Posterior cingulate gyrus (tissue), 11 donors: Measurements from ENCODE around the gene VAV3.
"Not testable (repeated sequence)": the region's sequence is repeated elsewhere in the genome, so short reads cannot be mapped to it uniquely, and the experiment has no call there.

Source experiments
- DNase-seq, 10 donors: peaks; one replicate each; pipeline versions ENCODE4 v3.0.0 to v3.0.0-alpha.2; 2020 to 2021; ENCODE audit warnings: mixed read lengths in 3 of 10
- intact Hi-C: fragments of 100-400 bp; cut with DNase I; formaldehyde crosslinking; loops from one replicate; pipeline ENCODE4 v1.15.1; 2023

VAV3 gene

DNA sequence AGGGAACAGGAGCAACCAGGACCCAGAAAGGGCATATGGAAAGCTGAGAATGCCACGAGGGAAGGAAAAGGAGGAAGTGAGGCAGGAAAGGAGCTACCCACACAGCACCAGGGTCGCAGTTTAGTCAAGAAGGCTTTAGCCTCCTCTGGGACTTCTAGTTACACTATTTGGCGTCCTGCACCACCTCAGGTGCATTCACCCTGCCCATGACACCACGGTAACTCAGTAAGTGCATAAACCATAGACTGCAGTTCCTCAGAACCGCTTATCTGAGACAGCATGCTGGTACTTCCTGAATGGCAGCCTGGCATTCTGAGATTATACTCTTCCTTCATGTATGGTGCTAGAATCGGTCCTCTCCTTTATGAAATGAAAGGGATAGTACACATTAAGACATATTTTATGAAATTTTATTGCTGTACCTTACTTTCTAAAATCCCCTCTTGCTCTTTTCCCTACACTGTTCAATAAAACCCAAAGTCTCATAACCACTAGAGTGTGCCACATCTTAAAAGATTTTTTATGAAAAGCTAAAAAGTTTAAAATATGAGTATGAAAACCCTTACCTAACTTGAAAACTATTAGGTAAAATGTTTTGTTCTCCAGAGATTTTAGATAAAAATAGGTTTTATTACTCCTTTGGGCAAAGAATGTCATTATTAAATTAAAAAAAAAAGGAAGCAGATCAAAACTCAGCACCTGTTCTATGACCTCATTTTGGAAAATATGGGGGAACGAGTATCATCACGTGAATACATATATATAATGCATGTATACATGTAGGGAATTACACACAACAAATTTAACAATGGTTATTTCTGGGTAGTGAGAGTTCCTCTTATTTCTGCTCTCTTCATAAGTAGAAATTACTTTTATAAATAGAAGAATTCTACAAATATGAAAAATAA, 67.3 kb downstream of the VAV3 start:
- intact Hi-C loops = no loop called here
- no peak for DNase-seq

DNA sequence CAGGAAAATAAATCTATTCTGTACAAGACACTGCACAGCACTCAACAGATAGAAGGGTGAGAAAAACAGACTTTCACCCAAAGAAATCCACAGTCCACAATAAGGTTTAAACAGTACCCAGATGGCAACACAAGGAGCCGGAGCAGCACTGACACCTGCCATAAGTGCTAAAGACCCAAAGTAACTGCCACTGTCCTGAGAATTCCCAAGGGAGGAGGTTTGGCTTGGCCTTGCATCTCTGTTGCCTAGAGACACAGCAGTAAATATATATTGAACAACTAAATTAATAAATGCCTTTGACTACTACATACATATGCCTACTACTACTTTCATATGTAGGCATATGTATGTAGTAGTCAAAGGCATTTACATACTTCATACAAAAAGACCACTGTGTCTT, 68.0 kb downstream of the VAV3 start:
- DNase-seq = no peak
- intact Hi-C loops = no loop called here

DNA sequence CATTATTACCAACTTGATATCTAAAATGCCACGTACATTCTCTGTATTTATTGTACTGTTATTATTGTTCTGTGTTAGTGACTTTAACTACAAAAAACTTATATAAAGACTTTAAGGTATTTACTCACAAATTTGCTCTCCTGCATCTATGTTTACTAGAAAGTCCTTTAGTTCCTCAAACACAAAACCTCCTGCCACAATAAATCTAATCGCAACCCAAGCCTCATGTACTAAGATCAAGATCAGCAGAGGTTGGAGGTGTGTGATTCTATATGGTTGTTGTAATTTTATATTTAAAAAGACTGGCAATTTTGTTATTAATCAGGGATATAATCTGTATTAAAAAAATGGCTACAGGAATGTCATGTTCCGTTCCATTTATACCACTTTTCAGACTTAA, 68.6 kb downstream of the VAV3 start:
- DNase-seq = no peak
- intact Hi-C loops = no loop called here

DNA sequence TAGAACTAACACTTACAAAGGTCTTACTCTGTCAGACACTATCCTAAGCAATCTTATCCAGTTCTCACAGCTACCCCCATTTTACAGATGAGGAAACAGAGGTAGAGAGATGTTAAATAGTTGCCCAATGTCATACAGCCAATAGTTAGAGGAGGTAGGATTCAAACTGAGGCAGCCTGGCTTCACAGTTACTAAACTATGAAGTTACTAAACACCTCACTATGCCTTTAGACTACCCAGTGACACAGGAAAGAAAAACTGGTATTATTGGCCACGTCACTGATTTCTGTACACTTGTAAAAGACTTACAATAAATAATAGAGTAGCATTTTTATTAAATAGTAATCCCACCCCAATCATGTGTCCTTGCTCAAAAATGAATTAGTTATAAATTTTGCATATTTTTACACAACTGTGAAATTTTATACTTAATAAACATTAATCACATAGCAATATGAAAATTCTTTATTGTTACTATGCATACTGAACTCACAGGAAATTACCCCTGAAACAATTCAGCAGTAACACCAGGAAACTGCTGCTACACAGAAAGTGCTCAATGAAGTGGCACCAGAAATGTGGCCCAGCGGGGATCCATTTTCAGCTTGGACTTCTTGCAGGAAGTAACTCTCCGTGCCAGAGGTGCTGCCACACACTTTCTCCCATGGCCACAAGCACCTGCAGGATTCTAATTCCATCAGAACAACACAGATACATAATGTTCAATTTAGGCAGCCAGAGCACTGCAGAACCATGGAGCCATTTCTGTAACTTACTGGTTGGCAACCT, 69.4 kb downstream of the VAV3 start:
- intact Hi-C loops = no loop called here
- no peak for DNase-seq

DNA sequence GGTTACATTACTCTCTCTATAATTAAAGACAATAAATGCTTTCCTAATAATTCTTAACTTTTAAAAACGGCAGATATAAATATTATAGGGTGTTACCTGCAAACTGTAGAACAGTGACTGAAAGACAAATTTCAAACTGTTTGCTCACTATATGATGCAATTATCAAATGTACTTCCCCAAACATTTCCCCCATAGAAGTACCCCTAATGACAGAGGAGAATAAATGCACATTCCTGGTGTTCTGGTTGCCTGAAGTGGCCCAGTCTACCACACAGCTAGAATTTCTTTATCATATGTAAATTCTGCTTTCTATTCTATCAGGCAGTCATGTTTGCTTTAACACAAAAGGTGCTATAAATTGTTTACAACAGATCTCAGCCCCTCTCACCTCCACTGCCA, 70.4 kb downstream of the VAV3 start:
- DNase-seq = no peak
- intact Hi-C loops = no loop called here

DNA sequence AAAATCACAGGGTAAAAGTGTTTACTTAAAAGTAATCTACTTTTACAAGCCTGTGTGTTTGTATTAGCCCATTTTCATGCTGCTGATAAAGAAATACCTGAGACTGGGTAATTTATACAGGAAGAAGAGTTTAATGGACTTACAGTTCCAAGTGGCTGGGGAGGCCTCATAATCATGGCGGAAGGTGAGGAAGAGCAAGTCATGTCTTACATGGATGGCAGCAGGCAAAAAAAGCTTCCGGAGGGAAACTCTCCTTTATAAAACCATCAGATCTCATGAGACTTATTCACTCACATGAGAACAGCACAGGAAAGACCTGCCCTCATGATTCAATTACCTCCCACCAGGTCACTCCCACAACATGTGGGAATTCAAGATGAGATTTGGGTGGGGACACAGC, 71.6 kb downstream of the VAV3 start:
- intact Hi-C loops, DNase-seq: not testable (repeated sequence)

DNA sequence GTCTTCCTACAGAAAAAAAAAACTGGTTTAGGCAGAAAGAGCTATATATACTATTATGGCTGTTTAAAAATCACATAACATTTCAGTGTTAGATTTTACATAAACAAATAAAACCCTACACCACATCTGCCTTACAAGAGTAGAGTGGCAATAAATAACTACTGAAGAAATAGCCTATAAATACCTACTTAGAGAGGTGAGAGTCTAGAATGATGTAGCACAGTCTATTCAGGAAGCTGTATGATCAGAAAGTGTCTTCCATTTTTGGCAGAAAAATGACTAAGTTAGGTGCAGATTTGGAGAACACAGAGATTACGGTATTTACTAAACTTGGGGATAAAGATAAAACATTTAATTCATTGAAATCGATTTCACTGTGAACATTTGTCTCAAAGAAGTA, 75.5 kb downstream of the VAV3 start:
- intact Hi-C loops = no loop called here
- no peak for DNase-seq

DNA sequence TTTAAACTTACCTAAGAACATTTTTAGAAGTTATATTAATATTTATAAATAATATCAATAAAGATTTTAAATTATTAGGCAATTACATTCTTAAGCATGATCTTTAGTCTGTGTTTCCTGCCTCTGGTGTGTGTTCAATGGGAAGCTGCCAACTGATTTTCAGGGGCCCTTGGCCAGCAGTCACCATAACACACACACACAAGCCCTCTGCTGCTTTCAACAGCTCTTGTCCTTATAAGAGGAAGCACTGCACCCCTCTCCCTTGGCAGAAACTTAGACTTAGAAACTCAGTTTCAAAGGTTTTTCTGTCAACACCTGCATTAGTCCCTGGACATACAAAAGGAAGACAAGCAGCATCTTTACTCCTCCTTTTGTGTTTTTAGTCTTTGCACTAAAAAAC, 81.4 kb downstream of the VAV3 start:
- DNase-seq = no peak
- intact Hi-C loops = no loop called here

DNA sequence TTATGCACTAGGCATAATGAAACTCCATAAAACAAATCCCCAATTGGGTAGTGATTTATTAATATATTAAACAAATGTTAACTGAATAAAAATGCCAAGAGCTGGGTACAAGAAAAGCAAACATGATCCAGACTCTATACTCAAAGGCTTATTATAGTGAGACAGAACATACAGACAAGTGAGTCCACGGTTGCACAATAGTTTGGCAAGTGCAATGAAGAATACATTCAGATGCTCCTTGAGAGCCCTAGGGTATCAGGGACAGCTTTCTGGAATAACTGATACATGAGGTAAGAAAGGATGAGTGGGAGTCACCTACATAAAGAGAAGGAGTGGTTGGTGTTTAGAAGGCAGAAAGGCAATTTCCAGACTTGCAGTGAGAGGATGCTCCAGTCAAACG, 85.1 kb downstream of the VAV3 start:
- intact Hi-C loops = no loop called here
- DNase-seq = no peak

DNA sequence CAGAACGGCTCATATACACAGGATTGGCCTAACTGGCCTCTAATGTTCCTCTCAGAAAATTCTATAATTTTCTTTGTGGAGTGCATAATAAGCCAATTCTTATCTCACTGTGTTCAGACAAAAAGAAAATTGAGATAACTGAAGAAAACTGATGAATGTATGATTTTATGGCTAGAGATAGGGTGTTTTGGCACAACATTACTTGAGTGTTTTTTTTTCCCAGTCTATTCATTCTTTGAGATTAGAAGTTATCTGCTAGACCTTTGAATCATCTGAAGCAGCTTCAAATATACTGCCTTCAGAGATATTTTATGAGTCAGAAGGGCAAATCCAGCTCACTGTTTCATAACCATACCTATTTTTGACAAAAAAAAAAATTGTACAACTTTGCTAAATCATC, 85.6 kb downstream of the VAV3 start:
- intact Hi-C loops = no loop called here
- DNase-seq = no peak

DNA sequence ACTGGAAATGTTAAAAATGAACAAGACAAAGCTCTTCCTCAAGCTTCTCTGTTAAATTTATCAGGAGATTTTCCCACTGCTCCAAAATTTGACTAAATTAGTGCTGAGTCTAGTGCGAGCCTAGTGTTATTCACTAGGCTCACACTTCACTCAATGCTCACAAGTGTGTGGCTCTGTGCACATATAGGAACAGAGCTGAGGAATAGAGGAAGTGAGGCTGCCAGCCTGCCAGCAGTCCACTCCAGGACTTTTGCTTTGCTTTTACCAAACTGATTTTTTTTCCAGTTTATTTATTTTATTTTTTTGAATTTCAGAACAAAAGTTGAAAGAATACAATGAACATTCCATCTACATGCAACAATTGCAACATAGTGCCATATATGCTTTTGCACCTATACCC, 87.2 kb downstream of the VAV3 start:
- intact Hi-C loops = no loop called here
- no peak for DNase-seq

DNA sequence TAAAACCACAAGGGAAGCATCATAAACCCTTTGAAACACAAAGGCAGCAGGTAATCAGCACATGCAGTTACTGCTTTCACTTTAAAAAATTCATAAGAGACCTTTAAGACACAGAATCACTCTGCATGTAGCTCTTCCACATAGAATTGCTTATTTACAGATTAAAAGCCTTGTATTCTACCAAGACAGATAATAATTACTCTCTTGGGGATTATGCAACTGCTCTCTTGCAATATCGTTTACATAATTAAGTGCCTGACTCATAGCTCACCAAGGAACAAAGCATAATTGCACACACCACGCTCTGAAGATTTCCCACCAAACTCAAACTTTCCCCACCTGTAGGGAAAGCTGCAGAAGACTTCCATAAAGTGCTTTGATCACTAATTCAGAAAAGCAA, 87.9 kb downstream of the VAV3 start:
- intact Hi-C loops = no loop called here

DNA sequence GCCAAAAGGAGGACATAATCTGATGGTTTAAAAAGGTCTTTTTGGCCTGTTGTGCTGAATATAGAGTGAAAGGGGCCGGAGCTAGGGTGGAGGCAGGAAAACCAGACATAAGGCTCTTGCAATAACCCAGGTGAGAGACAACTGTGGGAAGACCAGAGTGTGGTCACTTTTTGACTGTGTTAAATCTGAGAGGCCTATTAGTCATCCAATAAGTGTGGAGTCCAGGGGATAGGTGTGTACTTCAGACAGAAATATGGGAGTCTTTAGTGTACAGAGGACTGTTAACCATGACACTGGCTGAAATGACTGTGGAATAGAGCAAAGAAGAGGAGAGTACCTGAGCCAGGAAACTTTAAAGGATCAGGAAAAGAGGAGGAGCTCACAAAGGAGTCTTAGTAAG, 89.3 kb downstream of the VAV3 start:
- no peak for DNase-seq
- intact Hi-C loops = no loop called here

More for the DNA sequence above, 87.9 kb downstream of the VAV3 start:
- no peak for DNase-seq

DNA sequence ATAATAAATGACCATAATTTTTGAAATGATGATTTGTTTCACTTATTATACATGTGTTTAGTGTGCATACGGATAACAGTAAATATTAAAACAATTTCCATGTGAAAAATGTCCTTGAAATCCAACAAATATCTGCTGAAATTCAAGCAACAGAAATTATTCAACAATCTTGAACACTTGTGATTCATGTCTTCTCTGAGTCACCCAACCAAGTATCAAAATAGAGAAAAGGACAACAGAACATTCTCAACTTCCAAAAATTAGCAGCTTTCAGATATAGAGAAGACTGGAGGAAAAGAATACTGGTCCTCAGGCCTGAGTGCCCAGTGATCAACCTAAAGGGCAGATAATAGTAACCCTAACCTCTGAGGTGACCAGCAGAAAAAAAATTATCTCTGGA, 90.8 kb downstream of the VAV3 start:
- intact Hi-C loops = no loop called here
- no peak for DNase-seq

DNA sequence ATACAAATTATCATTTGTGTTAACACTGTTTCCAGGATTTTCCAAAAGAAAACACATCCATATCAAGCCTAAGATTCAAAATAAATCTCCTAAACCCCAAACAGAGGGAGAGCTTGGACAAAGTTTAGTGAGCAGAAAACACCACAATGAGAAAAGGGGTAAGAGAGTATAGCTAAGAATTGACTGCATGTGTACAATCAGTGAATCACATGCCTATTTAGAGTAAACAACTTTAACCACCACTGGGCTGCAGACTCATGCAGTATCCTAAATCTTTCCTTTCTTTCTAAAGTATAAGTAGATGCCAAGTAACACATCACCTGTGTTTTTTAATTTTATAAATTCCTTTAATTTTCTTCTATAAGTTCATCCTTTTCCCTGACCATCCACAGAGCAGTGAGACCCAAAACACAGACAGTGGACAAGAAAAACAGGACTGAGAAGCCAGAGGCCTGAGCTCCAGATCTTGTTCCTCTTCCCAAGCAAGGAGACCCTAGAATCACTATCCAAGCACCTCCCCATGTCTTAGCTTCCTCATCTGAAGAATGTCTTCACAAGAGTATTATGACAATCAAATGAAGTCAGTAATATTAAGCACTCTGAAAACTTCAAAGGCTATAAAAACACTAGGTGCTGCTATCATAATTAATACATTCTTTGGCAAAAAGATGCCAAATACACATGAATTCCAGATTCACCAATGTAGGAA, 93.1 kb downstream of the VAV3 start:
- DNase-seq = no peak
- intact Hi-C loops = no loop called here

DNA sequence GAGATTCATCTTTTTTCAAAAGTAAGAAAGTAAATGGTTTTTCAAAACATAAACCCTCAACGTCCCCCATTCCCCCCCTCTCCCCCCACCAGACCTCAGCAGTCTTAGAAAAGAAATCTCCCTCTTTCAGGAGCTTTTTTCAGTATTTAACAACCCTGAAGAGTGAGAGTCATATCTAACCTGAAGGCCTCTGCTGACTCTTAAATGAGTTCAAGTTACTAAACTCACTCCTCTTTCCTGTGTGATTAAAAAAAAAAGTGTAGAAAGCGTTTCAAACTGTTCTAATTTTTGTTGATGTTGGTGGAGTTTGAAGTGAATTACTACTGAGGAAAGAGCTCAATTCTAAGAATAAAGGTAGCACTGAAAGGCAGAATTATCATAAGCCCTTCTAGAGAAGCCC, 93.7 kb downstream of the VAV3 start:
- intact Hi-C loops = no loop called here

DNA sequence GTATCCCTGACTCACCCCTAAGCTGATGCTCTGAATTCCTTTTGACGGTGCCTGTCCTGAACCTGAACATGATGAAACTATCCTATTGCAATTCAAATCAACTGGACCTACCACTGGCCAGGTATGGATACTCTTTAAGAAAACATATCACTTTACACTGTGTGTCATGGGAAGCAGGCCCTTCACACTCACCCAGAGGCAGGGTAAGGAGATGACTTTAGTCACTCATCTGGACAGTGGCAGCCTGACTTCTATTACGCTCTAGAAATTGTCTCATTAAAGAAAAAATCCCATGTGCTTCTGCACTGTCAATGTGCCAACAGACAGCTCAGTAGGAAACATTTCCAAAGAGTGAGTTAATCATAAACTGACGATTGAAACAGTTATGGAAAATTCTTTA, 94.3 kb downstream of the VAV3 start:
- intact Hi-C loops = no loop called here
- DNase-seq = no peak

More for the DNA sequence above, 93.7 kb downstream of the VAV3 start:
- no peak for DNase-seq

DNA sequence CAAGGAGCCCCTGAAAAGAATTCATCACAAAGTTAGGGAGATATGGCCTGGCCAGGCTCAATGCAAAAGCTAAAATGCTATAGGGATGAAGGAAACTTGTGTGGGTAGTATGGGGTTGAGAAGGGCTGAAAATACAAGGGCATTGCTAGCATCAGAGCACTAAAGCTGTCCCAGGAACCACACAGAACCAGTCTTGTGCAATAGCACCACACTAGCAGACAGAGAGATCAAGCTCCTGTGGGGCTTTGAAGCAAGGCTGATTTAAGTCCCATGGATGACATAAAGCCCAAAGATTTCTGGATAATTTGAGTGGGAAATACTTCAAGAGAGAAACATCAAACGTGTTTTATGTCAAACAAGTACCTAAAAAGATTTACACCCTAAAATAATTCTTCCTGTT, 97.1 kb downstream of the VAV3 start:
- intact Hi-C loops = no loop called here

DNA sequence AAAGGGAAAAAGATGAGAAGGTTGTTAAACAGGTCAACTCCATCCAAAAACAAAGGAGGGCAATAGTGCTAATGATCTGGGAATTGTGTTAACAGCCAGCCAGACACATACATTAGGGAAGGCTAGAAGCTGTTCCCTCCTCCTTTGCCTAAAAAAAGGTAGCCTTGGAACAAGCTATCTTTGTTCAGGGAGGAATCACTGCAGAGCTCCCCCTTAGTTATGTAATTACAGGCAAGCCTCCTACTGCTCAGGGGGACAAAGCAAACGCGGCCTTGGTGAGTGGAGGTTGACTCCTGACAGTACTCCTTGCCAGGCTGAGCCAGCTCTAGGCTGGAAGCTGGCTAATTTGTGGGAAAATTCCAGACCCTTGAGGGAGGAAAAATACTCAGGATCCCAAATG, 97.6 kb downstream of the VAV3 start:
- no peak for DNase-seq
- intact Hi-C loops = no loop called here

More for the DNA sequence above, 97.1 kb downstream of the VAV3 start:
- DNase-seq = no peak

DNA sequence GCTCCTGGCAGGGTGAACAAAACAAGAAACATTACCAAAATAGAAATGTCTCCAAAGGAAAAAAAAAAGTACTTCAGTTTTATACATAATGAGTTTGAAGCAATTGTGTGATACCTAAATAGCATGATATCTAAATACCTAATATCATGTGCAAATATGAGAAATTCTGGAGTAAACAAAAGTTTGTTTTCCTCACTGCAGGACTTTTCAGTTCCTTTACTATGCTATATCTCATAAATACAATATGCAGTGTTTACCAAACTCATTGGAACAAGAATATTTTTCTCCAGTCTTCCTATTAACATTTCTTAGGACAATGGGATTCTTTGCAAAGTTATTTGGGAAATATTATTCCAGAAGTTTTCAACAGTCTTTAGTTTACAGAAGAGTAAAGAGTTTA, 98.1 kb downstream of the VAV3 start:
- no peak for DNase-seq

DNA sequence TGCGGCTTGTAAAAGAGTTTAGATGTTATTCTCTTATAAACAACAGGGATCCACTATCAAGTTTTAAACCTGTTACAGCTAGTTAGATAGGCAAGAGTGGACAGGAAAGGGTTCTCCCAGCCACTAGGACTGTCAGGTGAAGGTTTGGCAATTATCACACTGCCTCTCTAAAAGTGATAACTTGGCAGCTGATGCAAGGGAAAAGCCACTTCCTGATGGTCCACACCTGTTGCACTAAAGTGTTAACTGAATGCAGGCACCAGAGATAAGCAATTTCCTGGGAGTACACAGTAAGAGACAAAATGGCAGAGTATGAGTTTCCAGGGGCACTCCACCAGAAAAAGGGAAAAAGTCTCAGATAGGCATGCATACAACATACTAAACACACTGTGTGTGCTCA, 99.4 kb downstream of the VAV3 start:
- DNase-seq = no peak
- intact Hi-C loops = no loop called here

More for the DNA sequence above, 98.1 kb downstream of the VAV3 start:
- intact Hi-C loops = no loop called here
